ENCODE measurements around the gene SCP2. TPM values are rescaled to one million over a fixed set of nuclear protein-coding genes. Genes with fewer than 3 reads are reported as not detected.

The SCP2 gene
- total RNA-seq, 2 experiments from 2014 or later: 78.1 to 81.1 TPM

Small RNA genes within 50 kb of the gene (microRNA-seq; reads per million reads assigned to microRNA genes)
- not detected for gene MIR1273F (ENCODE audit: borderline microRNAs expressed, borderline number of aligned reads, borderline replicate concordance)
- gene MIR1273G (ENCODE audit: borderline microRNAs expressed, borderline number of aligned reads, borderline replicate concordance): not detected
- not detected for gene MIR5095 (ENCODE audit: borderline microRNAs expressed, borderline number of aligned reads, borderline replicate concordance)

Other genes with a start within 250 kb of the SCP2 start
- 10 to 100 TPM; 17.9 to 18.7 TPM for gene COA7, start 228.9 kb upstream of the SCP2 start, total RNA-seq
- 10 to 100 TPM; 14.2 to 14.8 TPM for gene ZYG11B, start 200.8 kb upstream of the SCP2 start, total RNA-seq
- under 1 TPM; 0.24 to 0.27 TPM for gene ZYG11A, start 84.5 kb upstream of the SCP2 start, total RNA-seq
- 10 to 100 TPM; 47.7 to 50.8 TPM for gene ECHDC2, start 5.5 kb upstream of the SCP2 start, total RNA-seq
- not detected for gene PODN, start 134.9 kb downstream of the SCP2 start, total RNA-seq
- not detected for gene SLC1A7, start 215.4 kb downstream of the SCP2 start, total RNA-seq

All from activated CD4-positive, alpha-beta memory T cell treated with anti-CD3 and anti-CD28 coated beads for 36 hours (primary cell).